HepG2 (cell line): ENCODE data around the gene TFDP1. TPM values are rescaled to one million over a fixed set of nuclear protein-coding genes. Genes with fewer than 3 reads are reported as not detected.

Source experiments
- ASH2L ChIP-seq: fragments of 300-600, 200-600 bp; sonication (generic); IDR thresholded peaks from 2 replicates; pipeline ENCODE4 v1.7.0; 2017; ENCODE audit warnings: low read depth, mild to moderate bottlenecking, moderate library complexity, mixed read lengths, low read length; ENCODE audit not compliant: insufficient read length
- GABPB1 ChIP-seq: IDR thresholded peaks from 2 replicates; pipeline ENCODE4 v1.6.1; 2016; ENCODE audit warnings: mild to moderate bottlenecking, missing genetic modification reagents, moderate library complexity, missing compliant biosample characterization
- GFI1 ChIP-seq: sonication (generic); formaldehyde crosslinking; IDR thresholded peaks from 2 replicates; pipeline ENCODE4 v1.5.0; 2020; ENCODE audit warnings: missing genetic modification reagents, mild to moderate bottlenecking, borderline replicate concordance
- ISX ChIP-seq: sonication (generic); formaldehyde crosslinking; conservative IDR thresholded peaks from 2 replicates; pipeline ENCODE4 v1.5.0; 2020; ENCODE audit warnings: missing genetic modification reagents
- MTA3 ChIP-seq: sonication (generic); formaldehyde crosslinking; IDR thresholded peaks from 2 replicates; pipeline ENCODE4 v1.4.0; 2020; ENCODE audit warnings: missing genetic modification reagents
- NFYB ChIP-seq: sonication (generic); formaldehyde crosslinking; IDR thresholded peaks from 2 replicates; pipeline ENCODE4 v1.4.0; 2020; ENCODE audit warnings: missing genetic modification reagents
- RBFOX2 ChIP-seq: fragments of 200-400 bp; formaldehyde crosslinking; IDR thresholded peaks from 2 replicates; pipeline ENCODE4 v1.6.1; 2017; ENCODE audit warnings: low read depth, mild to moderate bottlenecking, low read length
- SAFB2 ChIP-seq: sonication (generic); formaldehyde crosslinking; IDR thresholded peaks from 2 replicates; pipeline ENCODE4 v1.5.1; 2020; ENCODE audit warnings: missing genetic modification reagents, low read depth, mild to moderate bottlenecking, borderline replicate concordance
- SOX6 ChIP-seq, 2 experiments: fragments of 450-650 bp in 1 of 2; sonication (generic) in 1 of 2; formaldehyde crosslinking in 1 of 2; IDR thresholded peaks; 2 replicates each; pipeline versions ENCODE4 v1.4.0 to v1.6.1; 2017 to 2020; ENCODE audit warnings: antibody characterized with exemption in 1 of 2, mild to moderate bottlenecking in 1 of 2, missing genetic modification reagents in 1 of 2
- TBX3 ChIP-seq: fragments of 450-650 bp; IDR thresholded peaks from 2 replicates; pipeline ENCODE4 v1.6.1; 2017; ENCODE audit warnings: antibody characterized with exemption, mild to moderate bottlenecking, inconsistent platforms, borderline replicate concordance
- ZFY ChIP-seq: sonication (generic); formaldehyde crosslinking; IDR thresholded peaks from 2 replicates; pipeline ENCODE4 v1.4.0; 2020; ENCODE audit warnings: missing genetic modification reagents
- ZNF879 ChIP-seq: sonication (generic); formaldehyde crosslinking; IDR thresholded peaks from 2 replicates; pipeline ENCODE4 v1.8.1; 2023; ENCODE audit warnings: missing genetic modification reagents
- ZSCAN30 ChIP-seq: sonication (generic); formaldehyde crosslinking; IDR thresholded peaks from 2 replicates; pipeline ENCODE4 v1.5.0; 2020; ENCODE audit warnings: mild to moderate bottlenecking, missing genetic modification reagents
- polyA plus RNA-seq, 8 experiments: library from polyadenylated mRNA; depleted of rRNA in 3 of 8; stranded (reverse) in 7 of 8; unstranded in 1 of 8; fragments of >200 nt; fragmentation: Illumina TruSeq in 4 of 8; extraction: Trizol in 4 of 8; gene quantifications; 2 replicates each; pipeline versions ENCODE4 v1.2.1 to v1.2.3, GENCODE V29; 2011 to 2016; ENCODE audit warnings: low read depth in 4 of 8, missing spikeins in 1 of 8, mixed read lengths in 1 of 8; ENCODE audit not compliant: insufficient read depth in 1 of 8
- total RNA-seq, 5 experiments: library from RNA; depleted of rRNA; stranded (reverse); fragments of >200 nt; fragmentation: Illumina TruSeq; extraction: Trizol; gene quantifications; 2 replicates each; pipeline ENCODE4 v1.2.3, GENCODE V29; 2016; ENCODE audit warnings: low read depth in 1 of 5
- TF ChIP-seq, protein P1 (sequence below): sonication (generic); formaldehyde crosslinking; IDR thresholded peaks from 2 replicates; pipeline ENCODE4 v1.5.1; 2020; ENCODE audit warnings: missing genetic modification reagents, mild to moderate bottlenecking, borderline replicate concordance
- TF ChIP-seq, protein P2 (sequence below): sonication (generic); formaldehyde crosslinking; IDR thresholded peaks from 2 replicates; pipeline ENCODE4 v1.9.0; 2022; ENCODE audit warnings: missing genetic modification reagents, mild to moderate bottlenecking, borderline replicate concordance
- TF ChIP-seq, protein P3 (sequence below): sonication (generic); formaldehyde crosslinking; IDR thresholded peaks from 2 replicates; pipeline ENCODE4 v1.4.0; 2020; ENCODE audit warnings: missing genetic modification reagents

Gene TFDP1
- total and polyA plus RNA-seq, 2 of the 13 experiments (the other 11 are each of a cell fraction or from before 2014, with no cell fraction given) = 38.0 to 84.2 TPM

DNA sequence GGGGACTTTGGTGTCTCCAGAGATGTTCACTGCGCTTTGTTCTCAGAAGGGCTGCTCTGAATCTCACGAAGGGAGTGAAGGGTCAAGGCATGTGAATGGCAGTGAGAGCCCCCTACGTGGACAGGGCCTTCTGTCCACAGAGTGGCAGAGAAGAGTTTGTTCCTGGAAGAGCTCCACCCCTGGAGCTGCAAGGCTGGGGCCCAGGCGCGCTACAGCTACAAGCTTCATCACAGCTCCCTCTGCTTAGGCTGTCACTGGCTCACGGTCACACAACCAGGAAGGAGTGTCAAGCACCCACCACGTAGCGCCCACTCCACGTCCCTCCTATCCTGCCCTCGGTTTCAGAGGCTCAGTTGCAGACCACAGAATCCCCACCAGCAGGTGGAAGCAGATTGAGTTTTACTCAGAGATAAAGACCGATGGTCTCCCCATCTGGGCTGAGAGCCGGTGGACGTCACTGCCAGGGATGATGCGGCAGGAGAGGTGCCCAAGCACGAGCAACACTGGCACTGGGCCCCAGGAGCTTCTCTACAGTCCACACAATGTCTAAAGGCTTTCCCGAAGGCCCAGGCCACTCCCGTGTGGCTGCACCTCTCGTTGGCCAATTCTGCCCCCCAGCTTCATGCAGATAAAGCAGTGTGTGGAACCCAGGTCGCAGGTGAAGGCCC is 23.0 kb upstream of the TFDP1 start (continued):
- TF ChIP-seq TBX3 (no peak), SAFB2 (CRISPR knock-in tag) (no peak), GFI1 (CRISPR knock-in tag) (no peak), ISX (CRISPR knock-in tag) (no peak), ZSCAN30 (CRISPR knock-in tag) (no peak), ZFY (CRISPR knock-in tag) (no peak), RBFOX2 (no peak), SOX6 (IDR thresholded peaks at IDR 0.05) (no peak), SOX6 (CRISPR knock-in tag; IDR thresholded peaks at IDR 0.05) (no peak), MTA3 (CRISPR knock-in tag) (no peak), ZNF879 (CRISPR knock-in tag) (no peak), ASH2L (peak; percentile 2), GABPB1 (CRISPR knock-in tag) (no peak), NFYB (CRISPR knock-in tag) (no peak)
- TF ChIP-seq, protein P1, sequence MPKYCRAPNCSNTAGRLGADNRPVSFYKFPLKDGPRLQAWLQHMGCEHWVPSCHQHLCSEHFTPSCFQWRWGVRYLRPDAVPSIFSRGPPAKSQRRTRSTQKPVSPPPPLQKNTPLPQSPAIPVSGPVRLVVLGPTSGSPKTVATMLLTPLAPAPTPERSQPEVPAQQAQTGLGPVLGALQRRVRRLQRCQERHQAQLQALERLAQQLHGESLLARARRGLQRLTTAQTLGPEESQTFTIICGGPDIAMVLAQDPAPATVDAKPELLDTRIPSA = no peak
- TF ChIP-seq, protein P2, sequence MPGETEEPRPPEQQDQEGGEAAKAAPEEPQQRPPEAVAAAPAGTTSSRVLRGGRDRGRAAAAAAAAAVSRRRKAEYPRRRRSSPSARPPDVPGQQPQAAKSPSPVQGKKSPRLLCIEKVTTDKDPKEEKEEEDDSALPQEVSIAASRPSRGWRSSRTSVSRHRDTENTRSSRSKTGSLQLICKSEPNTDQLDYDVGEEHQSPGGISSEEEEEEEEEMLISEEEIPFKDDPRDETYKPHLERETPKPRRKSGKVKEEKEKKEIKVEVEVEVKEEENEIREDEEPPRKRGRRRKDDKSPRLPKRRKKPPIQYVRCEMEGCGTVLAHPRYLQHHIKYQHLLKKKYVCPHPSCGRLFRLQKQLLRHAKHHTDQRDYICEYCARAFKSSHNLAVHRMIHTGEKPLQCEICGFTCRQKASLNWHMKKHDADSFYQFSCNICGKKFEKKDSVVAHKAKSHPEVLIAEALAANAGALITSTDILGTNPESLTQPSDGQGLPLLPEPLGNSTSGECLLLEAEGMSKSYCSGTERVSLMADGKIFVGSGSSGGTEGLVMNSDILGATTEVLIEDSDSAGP = peak; percentile 38; the same call in 1 of the 2 replicates
- TF ChIP-seq, protein P3, sequence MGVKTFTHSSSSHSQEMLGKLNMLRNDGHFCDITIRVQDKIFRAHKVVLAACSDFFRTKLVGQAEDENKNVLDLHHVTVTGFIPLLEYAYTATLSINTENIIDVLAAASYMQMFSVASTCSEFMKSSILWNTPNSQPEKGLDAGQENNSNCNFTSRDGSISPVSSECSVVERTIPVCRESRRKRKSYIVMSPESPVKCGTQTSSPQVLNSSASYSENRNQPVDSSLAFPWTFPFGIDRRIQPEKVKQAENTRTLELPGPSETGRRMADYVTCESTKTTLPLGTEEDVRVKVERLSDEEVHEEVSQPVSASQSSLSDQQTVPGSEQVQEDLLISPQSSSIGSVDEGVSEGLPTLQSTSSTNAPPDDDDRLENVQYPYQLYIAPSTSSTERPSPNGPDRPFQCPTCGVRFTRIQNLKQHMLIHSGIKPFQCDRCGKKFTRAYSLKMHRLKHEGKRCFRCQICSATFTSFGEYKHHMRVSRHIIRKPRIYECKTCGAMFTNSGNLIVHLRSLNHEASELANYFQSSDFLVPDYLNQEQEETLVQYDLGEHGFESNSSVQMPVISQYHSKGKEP (CRISPR knock-in tag) = no peak
